Jurkat, Clone E6-1 (cell line): ENCODE measurements around the gene MKX.
A peak's percentile ranks its signal among the peaks of the same experiment; 100 is the strongest.

Experiments
- DNase-seq: peaks from one replicate; pipeline ENCODE4 v3.0.0-alpha.2; 2011; ENCODE audit warnings: low read depth, low spot score
- H3K4me3 ChIP-seq: 2 replicates; pipeline ENCODE4 v1.5.1; 2011; ENCODE audit warnings: mild to moderate bottlenecking, low read length, control low read depth, moderate library complexity

The MKX gene

DNA sequence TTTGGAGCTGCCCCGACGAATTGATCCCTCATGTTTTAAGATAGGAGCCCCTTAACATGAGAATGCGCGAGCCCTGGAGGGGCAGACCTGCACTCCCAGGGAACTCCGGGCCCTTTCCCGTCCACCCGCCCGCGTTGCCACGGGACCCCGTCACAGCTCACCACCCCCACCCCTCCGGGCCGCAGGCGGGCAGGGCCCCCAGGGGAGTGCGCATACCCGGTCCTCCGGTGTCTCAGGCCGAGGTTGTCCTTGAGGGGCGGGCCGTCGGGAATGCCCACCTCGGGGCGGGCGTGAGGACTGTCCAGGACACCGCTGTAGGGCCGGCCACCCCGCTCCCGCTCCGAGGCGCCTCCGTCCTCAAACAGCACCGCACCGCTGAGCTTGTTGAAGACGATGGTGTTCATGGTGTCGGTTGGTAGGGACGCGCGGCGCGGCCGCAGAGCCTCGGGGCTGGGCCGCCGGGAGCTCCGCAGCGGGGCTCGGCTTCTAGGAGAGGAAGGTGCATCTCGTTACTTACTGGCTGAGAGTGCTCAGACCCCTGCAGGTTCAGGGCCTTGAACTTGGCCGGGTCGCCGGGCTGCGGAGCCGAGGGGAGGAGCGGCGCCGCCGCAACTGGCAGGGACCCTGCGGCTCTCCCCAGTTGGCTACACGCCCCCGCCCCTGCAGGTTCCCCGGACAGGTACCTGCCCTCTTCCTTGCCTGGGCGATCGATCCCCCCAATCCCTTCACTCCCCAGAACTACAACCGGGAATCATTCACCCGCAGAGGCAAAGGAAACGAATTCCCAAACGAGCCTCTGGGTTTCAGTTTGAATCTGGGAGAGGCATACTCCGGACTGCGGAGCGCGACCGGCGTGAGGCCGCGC lies 2.4 kb downstream of the MKX start:
- H3K4me3 ChIP-seq, result no peak overlapping the region
- no peak for DNase-seq

DNA sequence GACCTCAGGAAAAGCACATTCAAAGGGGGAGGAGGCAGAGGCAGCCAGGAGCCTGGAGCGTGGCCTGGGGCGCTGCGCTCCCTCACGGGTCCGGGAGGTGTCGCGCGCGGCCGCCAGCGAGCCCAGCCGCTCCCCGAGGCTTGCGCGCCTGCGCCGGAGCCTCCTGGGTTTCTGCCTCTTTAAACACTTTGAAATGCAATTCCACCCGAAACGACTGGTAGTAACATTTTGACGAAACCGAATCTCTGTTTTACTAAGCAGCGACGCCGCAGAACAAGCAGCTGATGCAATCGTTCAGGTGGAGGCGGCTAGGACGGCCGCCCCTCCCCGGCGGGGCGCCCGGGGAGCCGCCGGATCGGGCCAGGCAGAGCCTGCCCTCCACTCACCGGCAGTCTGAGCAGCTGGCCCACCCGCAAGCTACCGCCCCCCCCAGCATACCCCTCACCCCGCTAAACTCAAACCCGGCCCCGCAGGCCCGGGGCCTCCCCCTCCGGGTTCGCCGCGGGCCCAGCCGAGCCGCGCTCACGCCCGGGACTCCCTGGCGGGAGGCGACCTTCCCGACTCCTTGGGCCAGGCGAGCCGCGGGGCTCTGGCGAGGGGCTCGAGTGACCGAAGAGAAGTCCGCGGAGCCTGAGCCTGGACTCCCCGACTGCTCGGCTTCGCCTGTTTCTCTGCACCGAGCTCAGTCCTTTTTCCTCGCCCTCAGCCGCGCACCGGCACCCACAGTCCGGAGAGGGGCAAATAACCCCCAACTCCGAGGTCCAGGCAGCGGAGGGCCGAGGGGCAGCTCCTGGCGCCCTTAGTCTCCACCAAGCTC lies 3.2 kb downstream of the MKX start:
- peak; percentile 54 for DNase-seq
- peak overlapping the region; percentile 48 for H3K4me3 ChIP-seq

DNA sequence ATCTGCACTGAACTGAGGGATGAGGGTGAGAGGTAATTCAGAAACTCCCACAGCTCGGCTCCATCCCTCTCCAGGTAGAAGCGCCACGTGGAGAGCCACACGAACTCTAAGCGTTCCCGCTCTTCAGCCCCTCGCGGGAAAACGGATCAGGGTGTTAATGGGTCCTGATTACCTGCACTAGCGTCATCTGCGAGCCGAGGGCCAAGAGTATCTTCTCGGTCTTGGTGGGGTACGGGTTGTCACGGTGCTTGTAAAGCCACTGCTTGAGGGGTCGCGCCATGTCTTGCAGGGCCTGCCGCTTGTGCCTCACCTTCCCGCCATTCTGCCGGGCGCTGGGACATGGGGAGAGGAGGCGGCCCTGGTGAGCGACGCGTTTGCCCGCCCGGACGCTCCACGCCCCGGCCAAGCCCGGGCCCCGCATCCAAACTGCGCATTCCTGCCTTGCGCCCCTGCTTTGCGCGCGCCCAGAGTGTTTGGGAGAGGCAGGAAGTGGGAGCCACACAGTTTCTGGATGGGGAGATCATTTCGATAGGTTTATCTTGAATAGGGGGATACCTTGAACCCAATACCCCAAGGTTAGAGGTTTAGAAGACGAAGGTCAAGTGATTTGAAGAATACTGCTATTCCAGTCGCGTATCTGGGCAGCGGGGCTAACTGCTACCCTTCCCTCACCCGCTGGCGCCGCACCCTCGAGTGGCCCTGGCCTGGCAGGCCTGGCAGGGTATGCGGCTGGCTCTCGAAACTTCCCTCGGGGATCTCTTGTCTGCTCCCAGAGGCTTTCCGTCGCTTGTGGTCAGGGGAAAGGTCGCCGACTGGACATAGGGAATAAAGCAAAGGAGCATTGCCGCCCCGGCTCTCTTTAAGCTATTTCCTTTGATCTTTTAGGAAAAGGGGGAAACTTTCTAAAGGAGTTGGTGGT lies 4.2 kb downstream of the MKX start:
- H3K4me3 ChIP-seq, result no peak overlapping the region; the same call in 1 of the 2 replicates

DNA sequence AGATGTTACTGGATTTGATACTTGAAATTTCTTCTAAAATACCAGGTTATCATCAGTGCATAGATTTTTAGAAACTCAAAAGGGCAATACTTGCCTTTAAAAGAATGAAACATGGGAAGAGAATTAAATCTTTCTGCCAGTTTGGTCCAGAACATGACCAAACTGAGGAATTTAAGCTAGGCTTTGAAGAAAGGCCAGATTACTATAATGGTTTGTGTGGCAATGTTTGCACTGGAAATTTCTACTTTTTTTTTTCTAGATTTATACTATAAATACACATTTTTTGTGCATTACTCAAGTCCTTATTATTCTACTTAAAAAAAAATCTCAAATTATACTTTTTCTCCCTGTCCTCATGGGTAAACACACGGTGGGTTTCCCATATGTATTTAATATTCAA lies 9.2 kb downstream of the MKX start:
- DNase-seq, result no peak
- no peak overlapping the region for H3K4me3 ChIP-seq

More for the DNA sequence above, 4.2 kb downstream of the MKX start:
- DNase-seq, result no peak

DNA sequence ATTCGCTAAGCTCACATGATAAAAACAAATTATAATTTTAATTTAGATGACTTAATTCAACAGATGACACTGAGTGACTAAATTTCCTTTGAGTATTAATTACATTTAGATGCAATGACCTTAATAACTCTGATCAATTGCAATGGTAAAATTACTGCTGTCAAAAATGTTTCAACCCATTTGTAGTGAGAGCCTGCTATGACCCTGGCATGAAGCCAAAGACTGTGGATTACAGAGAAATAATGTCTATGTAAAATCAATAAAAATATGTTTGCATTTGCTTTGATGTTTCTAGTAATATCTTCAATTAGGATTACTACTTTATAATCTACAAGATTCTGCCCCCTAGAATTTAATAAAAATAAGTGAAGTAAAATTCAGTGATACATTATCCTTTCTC lies 15.6 kb downstream of the MKX start:
- no peak overlapping the region for H3K4me3 ChIP-seq
- no peak for DNase-seq

DNA sequence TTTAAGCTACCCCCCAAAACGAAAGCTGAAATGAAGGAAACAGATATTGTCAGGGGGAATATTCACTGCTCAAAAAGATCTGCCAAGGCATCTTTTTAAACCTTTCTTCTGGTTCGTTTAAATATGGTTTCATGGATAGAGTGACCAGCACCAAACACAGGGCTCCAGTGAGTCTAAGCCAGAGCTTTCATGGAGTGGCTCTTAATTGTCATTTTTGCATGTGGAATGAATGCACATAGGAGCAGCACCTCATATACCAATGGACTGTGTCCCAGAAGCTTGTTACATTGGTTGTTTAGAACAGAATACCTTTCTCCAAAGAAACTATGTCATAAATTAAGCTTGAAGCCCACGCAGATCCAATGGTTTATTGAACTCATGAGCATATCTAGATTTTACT lies 17.3 kb downstream of the MKX start:
- no peak for DNase-seq
- no peak overlapping the region for H3K4me3 ChIP-seq

DNA sequence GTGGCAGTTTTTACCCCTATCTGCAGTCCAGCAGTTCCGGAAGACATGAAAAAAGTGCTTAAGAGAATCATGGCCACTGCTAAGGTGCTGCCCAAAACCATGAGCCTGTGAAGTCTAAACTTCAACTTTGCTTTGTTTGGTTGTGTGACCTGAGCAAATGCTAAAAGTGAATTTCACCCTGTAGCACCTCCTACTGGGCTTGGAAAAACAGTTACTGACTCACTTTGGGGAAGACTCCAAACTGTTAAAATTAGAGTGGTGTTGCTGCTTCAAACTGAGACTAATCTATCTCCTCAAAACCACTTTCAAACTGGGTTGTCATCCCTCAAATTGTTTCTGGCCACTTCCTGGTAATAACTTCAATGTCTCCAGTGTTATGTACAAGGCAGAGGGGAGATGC lies 21.3 kb downstream of the MKX start:
- no peak overlapping the region for H3K4me3 ChIP-seq
- no peak for DNase-seq

DNA sequence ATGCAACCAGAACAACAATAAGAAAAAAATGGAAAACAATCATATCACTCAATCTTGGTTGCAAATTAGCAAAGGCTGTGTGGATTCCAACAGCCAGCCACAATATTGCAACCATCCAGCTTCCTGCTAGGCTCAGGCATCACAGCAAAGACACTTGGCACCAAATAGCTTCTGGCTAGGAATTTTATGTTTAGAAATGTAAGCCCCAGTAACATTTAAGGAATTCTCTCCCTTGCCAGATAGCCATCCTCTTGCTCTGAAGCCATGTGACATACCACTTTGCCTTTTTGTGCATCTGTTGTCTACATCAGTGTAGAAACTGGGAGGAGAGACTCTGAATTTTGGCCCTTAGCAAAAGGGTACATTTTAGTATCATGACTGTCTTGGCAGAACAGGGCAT lies 22.2 kb downstream of the MKX start:
- no peak overlapping the region for H3K4me3 ChIP-seq
- no peak for DNase-seq

DNA sequence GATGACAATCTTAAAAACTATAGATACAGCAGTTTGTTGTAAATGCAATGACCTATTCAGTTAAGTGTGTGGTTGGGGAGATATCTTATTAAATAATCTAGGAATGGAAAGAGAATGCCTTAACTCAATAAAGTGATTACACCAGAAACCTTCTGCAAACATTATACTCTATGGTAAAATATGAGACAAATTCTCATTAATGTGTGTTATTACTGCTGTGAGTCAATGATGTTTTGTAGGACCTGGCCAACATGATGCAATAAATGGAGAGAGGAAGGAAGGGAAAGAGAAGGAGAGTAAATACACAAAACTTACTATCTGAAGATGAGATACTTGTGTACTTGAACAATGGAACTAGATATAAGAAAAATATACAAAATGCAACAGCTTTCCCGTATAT lies 25.1 kb downstream of the MKX start:
- H3K4me3 ChIP-seq, result no peak overlapping the region
- no peak for DNase-seq

DNA sequence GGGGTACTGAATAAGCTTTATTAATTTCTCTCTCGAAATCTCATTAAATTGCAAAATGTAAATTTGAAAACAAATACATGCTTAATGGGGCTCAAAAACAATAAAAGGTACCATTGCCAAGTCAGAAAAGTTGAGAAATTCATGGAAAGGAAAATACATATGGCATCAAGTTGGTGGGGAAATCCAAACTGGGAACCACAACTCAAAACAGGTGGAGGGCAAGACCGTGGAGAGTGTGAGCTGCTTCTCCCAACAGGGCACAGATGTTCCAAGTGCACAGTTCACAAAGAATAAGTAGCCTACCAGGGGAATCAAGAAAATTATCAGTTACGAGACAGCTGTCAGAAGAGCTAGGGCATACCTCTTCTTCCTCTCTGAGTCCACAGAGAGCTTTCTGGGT lies 26.6 kb downstream of the MKX start:
- no peak for DNase-seq
- H3K4me3 ChIP-seq, result no peak overlapping the region

DNA sequence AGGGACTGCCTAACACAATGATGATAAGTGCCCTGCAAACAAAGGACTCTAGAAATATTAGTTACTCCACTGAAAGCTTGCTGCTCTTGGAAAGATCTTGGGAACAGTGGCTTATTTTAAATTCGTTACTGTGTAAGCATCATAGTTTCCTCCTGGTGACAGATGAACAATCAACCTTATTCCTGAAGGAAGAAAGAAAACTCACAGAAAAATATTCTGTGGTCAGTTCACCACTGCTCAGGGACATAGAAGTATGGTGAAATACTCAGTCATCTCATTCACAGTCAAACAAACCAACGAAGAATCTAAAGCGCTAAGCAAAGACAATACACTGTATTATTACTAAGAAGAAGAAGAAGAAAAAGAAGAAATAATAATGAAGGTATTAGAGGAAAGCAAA lies 27.8 kb downstream of the MKX start:
- DNase-seq, result no peak
- no peak overlapping the region for H3K4me3 ChIP-seq

DNA sequence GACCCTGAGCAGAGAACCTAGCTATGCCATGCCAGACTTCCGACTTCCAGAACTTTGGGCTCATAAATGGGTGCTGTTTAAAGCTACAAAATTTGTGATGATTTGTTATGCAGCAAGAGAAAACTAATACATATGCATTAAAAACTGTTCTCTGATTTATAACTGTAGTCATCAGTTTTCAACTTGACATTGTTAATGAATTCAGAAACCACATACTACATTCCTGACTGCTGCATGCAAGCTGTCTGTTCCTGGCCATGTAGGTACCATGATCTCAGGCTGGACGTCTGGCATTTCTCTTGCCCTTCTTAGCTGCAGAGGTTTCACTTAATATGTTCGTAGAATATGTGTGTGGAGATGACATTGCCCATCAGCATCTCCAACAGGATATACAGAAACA lies 28.4 kb downstream of the MKX start:
- no peak for DNase-seq
- H3K4me3 ChIP-seq, result no peak overlapping the region

DNA sequence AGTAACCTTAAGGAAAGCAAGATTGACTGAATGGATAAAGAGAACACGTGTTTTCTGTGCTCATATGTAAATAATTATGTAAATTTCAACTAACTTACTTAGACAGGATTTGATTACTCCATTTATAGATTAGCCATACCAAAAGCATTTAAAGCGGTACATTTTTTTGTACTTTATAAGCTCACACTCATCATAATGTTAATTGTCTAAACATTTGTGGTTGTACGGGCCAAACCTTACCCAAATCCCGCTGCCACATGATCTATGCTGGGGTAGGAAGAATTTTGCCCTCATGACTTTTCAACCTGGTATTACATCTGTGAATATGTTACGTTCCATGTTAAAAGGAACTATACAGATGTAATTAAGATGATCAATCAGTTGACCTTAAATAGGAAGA lies 29.1 kb downstream of the MKX start:
- H3K4me3 ChIP-seq, result no peak overlapping the region
- DNase-seq, result no peak

DNA sequence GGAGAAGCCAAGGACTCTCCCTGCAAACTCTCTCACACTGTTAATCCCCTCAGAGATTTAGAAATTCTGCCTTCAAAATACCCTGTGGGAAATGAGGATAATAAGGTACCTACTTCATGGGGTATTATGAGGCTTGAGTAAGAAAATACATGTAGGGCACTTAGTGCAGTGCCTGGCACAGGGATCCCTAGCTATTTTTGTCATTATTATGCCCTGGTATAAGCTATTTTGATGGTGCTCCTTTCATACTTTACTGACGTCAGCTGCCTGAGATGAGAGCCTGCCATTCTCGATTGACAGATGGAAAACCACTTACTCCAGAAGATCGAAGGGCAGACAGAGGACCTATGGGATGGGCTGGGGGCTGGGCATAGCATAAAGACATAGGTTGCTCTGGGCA lies 30.1 kb downstream of the MKX start:
- H3K4me3 ChIP-seq, result no peak overlapping the region
- no peak for DNase-seq

DNA sequence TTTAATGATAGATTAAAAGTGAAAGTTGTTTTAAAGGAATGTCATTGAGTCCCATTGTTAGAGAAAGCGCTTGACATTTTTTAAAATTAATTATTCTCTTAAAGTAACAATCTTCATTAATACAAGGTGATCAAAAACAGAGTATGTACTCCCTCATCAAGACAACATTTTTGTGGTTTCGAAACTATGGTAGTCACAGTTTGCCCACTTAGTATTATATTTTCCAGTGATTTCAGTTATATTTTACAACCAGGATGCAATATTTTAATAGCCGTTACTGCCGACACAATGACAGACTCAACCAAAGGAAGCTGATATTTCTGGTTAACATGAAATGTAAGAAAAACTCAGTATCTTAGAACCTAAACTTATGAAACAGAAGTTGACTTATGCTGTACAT lies 31.3 kb downstream of the MKX start:
- no peak for DNase-seq
- H3K4me3 ChIP-seq, result no peak overlapping the region

DNA sequence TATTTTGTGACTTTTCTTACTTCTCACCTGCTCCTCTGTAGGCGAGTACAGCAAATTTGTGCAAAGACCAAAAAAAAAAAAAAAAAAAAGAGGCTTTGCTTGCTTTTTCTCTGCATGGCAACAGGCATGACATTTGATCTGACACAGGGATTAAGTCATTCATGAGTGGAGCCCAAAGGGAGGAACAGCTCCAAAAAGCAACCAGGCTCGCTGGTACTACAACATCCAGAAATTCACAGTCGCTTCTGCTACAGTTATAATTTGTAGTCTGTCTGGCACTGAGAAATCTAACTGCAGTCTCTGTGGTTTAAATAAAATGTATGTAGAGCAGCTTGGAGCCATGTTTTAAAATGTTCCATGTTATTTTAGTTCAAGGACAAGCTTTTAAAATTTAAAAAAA lies 31.7 kb downstream of the MKX start:
- H3K4me3 ChIP-seq, result no peak overlapping the region
- no peak for DNase-seq

DNA sequence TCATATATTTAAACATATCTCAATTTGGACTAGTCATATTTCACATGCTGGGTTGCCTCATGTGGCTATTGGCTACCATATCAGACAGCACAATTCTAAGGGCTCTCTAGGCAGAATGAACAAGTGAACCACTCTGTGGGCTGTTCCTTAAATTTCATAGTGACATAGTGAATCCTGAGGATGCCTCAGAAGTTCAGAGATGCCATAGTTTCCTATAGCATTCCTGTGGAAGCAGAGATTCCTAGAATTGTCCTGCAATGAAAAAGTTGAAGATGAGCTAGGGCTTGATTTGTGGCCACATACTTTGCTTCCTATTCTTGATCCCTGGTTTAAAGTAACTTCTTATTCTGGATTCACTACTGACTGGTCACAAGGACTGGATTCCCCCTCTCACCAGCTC lies 35.6 kb downstream of the MKX start:
- DNase-seq, result no peak
- H3K4me3 ChIP-seq, result no peak overlapping the region

DNA sequence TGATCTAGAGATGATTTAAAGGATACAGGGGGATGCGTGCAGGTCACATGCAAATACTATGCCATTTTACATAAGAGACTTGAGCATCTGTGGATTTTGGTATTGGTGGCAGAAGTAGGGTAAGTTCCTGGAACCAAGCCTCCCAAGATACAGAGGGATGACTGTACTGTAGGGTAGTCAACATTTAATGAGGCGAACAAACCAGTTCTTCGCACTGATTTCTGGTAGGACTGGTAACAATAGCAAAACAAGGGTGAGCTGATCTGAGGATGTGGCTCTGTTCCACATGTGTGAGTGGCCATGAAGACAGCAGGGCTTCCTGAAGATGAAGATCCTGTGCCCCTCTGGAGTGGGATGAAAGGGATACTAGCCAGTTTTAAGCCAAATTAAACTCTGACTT lies 36.3 kb downstream of the MKX start:
- no peak overlapping the region for H3K4me3 ChIP-seq
- DNase-seq, result no peak

DNA sequence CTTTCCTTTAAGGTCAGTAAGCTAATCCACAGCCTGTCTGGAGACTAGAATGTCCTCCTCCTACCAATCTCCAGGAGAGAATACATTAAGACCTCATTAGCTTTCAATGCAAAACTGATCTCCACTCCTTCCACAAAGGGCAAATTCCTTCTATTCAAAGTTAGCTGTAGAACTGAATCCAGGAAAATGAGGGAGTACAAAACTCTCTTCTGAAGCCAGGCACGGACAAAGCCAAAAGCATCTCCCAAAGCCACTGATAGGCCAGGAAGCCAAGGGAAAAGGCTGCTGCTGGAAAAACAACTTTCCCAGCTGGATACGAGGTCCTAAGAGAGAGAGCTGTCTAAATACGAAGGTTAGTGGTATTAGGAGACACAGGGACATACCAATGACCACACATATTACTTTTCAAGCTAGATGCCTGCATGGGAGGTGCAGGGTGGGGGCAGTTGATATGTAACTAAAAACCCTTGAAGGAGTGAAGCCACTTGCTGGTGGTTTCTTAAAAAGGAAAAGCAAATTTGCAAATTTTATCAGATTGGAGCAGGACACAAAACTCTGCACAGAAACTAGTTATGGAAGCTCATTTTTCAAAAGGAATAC lies 43.6 kb downstream of the MKX start:
- no peak overlapping the region for H3K4me3 ChIP-seq
- DNase-seq, result no peak
